IMR-90 (cell line): Measurements from ENCODE around the gene TPH1. TPM values are rescaled to one million over a fixed set of nuclear protein-coding genes. Genes with fewer than 3 reads are reported as not detected.

ENCODE experiments used
- ATAC-seq: fragments of 200-7000 bp; cut with Tn5 transposase; 2 replicates; pipeline ENCODE4 v1.9.1; 2020; ENCODE audit warnings: low read depth, mild to moderate bottlenecking, moderate library complexity
- BruUV-seq: library from RNA; stranded (reverse); fragments of 400-500 nt; replicated peaks from 2 replicates; lab custom pipeline; 2021; lab: Mats Ljungman, UMichigan
- CTCF ChIA-PET: fragments of 300-600 bp; formaldehyde crosslinking; extraction: SDS; loops from one replicate; lab custom pipeline; 2021; ENCODE audit warnings: antibody characterized with exemption; lab: Yijun Ruan, JAX
- POLR2A ChIA-PET: fragments of 300-600 bp; sonication (Branson Sonifier 250); formaldehyde crosslinking; loops from one replicate; lab custom pipeline; 2022; ENCODE audit warnings: antibody characterized with exemption; ENCODE audit not compliant: unreplicated experiment; lab: Charles Lee
- DNase-seq: peaks from one replicate; pipeline ENCODE4 v3.0.0; 2013
- H2AFZ ChIP-seq: replicated peaks from 2 replicates; pipeline ENCODE3; 2013; ENCODE audit warnings: low read length, mild to moderate bottlenecking; ENCODE audit not compliant: poor library complexity
- H2AK5ac ChIP-seq: 2 replicates; pipeline ENCODE4 v1.6.1; 2013; ENCODE audit warnings: low read depth, low read length, inconsistent platforms
- H2AK9ac ChIP-seq: replicated peaks from 2 replicates; pipeline ENCODE3; 2013; ENCODE audit warnings: mild to moderate bottlenecking, low read depth, low read length, moderate library complexity; ENCODE audit not compliant: poor library complexity
- H2BK120ac ChIP-seq: 2 replicates; pipeline ENCODE4 v1.6.1; 2013; ENCODE audit warnings: low read depth, low read length, inconsistent platforms
- H2BK15ac ChIP-seq: 3 replicates; pipeline ENCODE4 v1.6.1; 2013; ENCODE audit warnings: low read depth, low read length, inconsistent platforms
- H2BK20ac ChIP-seq: 2 replicates; pipeline ENCODE4 v1.6.1; 2013; ENCODE audit warnings: low read depth, mild to moderate bottlenecking, inconsistent platforms, low read length, moderate library complexity
- H2BK5ac ChIP-seq: 2 replicates; pipeline ENCODE4 v1.6.1; 2013; ENCODE audit warnings: mild to moderate bottlenecking, low read depth, low read length, inconsistent platforms; ENCODE audit not compliant: poor library complexity, severe bottlenecking
- H3K14ac ChIP-seq: replicated peaks from 2 replicates; pipeline ENCODE4 v1.6.1; 2013; ENCODE audit warnings: low read depth, low read length, inconsistent platforms
- H3K18ac ChIP-seq: 2 replicates; pipeline ENCODE4 v1.6.1; 2013; ENCODE audit warnings: low read depth, low read length, control low read depth
- H3K23ac ChIP-seq: 2 replicates; pipeline ENCODE4 v1.6.1; 2013; ENCODE audit warnings: low read depth, low read length, inconsistent platforms
- H3K27ac ChIP-seq: 2 replicates; pipeline ENCODE4 v1.5.1; 2013; ENCODE audit warnings: mild to moderate bottlenecking, control low read depth, low read length; ENCODE audit not compliant: insufficient read depth
- H3K27me3 ChIP-seq: 2 replicates; pipeline ENCODE4 v1.6.1; 2013; ENCODE audit warnings: low read length; ENCODE audit not compliant: control insufficient read depth, insufficient read depth
- H3K36me3 ChIP-seq: 2 replicates; pipeline ENCODE4 v1.6.1; 2013; ENCODE audit warnings: low read length, mixed read lengths; ENCODE audit not compliant: control insufficient read depth, insufficient read depth
- H3K4ac ChIP-seq: 2 replicates; pipeline ENCODE4 v1.6.1; 2013; ENCODE audit warnings: low read depth, low read length, inconsistent platforms
- H3K4me1 ChIP-seq: 2 replicates; pipeline ENCODE4 v1.6.1; 2013; ENCODE audit warnings: low read length, mixed read lengths; ENCODE audit not compliant: control insufficient read depth, insufficient read depth
- H3K4me2 ChIP-seq: 2 replicates; pipeline ENCODE4 v1.6.1; 2013; ENCODE audit warnings: low read depth, mild to moderate bottlenecking, control low read depth, low read length, moderate library complexity
- H3K4me3 ChIP-seq: 2 replicates; pipeline ENCODE4 v1.5.1; 2013; ENCODE audit warnings: low read depth, mild to moderate bottlenecking, control low read depth, low read length, moderate library complexity; ENCODE audit not compliant: insufficient read depth
- H3K56ac ChIP-seq: 2 replicates; pipeline ENCODE4 v1.6.1; 2013; ENCODE audit warnings: low read length, inconsistent platforms; ENCODE audit not compliant: insufficient read depth; ENCODE audit errors: extremely low read depth
- H3K79me1 ChIP-seq, 2 experiments: 2 replicates each; pipeline ENCODE4 v1.6.1; 2013; ENCODE audit warnings: low read length in 2 of 2, inconsistent platforms in 1 of 2, low read depth in 1 of 2
- H3K9ac ChIP-seq: 2 replicates; pipeline ENCODE4 v1.6.1; 2013; ENCODE audit warnings: low read depth, low read length, control low read depth
- H3K9me1 ChIP-seq: 2 replicates; pipeline ENCODE4 v1.6.1; 2013; ENCODE audit warnings: low read length, inconsistent platforms; ENCODE audit not compliant: insufficient read depth
- H3K9me3 ChIP-seq: 2 replicates; pipeline ENCODE4 v1.6.1; 2013; ENCODE audit warnings: low read length; ENCODE audit not compliant: control insufficient read depth, insufficient read depth
- H4K20me1 ChIP-seq: 2 replicates; pipeline ENCODE4 v1.6.1; 2013; ENCODE audit warnings: low read length, inconsistent platforms; ENCODE audit not compliant: insufficient read depth
- H4K5ac ChIP-seq: 2 replicates; pipeline ENCODE4 v1.6.1; 2013; ENCODE audit warnings: mild to moderate bottlenecking, low read depth, low read length, control low read depth
- H4K8ac ChIP-seq, 2 experiments: 2 replicates each; pipeline ENCODE4 v1.6.1; 2013; ENCODE audit warnings: low read depth in 2 of 2, low read length in 2 of 2, control low read depth in 1 of 2, inconsistent platforms in 1 of 2
- H4K91ac ChIP-seq: 2 replicates; pipeline ENCODE4 v1.6.1; 2013; ENCODE audit warnings: low read depth, low read length, inconsistent platforms; ENCODE audit not compliant: insufficient read depth
- MAFK ChIP-seq: IDR thresholded peaks from 2 replicates; pipeline ENCODE4 v1.6.1; 2012; ENCODE audit warnings: low read depth, low read length, improper control_type of control experiment
- WGBS, 2 experiments: methylation state at CpG; one replicate each; pipeline versions ENCODE4 v1.1.5 to v1.1.7; 2013; ENCODE audit warnings: missing lambda C conversion rate in 2 of 2; ENCODE audit not compliant: insufficient read length in 1 of 2; ENCODE audit errors: extremely low coverage in 2 of 2; 5-methylcytosine and 5-hydroxymethylcytosine counted together
- dilution Hi-C: fragments of 300-500 bp; cut with HindIII; formaldehyde crosslinking; loops from one replicate; pipeline ENCODE4 v1.14.3; 2018; ENCODE audit warnings: low sequenced_read_pairs; ENCODE audit not compliant: unreplicated experiment
- in situ Hi-C: fragments of 300-500 bp; cut with MboI; formaldehyde crosslinking; loops from 3 replicates; pipeline ENCODE4 v1.14.3; 2019; ENCODE audit warnings: low sequenced_read_pairs, inconsistent platforms, mixed read lengths
- intact Hi-C: fragments of 100-400 bp; cut with micrococcal nuclease; formaldehyde crosslinking; loops from 2 replicates; pipeline ENCODE4 v1.10.0; 2022
- polyA plus RNA-seq, 3 experiments: library from polyadenylated mRNA; depleted of rRNA; stranded (reverse); fragments of >200 nt; gene quantifications; 2 replicates each; pipeline ENCODE4 v1.2.3, GENCODE V29; 2012; ENCODE audit warnings: low replicate concordance in 1 of 3
- total RNA-seq: library from RNA; depleted of rRNA; stranded (reverse); fragments of >200 nt; gene quantifications from 2 replicates; pipeline ENCODE4 v1.2.3, GENCODE V29; 2012

TPH1 gene
- total and polyA plus RNA-seq, 2 of the 4 experiments (the other 2 are of a cell fraction), result under 0.01 to 0.07 TPM

DNA sequence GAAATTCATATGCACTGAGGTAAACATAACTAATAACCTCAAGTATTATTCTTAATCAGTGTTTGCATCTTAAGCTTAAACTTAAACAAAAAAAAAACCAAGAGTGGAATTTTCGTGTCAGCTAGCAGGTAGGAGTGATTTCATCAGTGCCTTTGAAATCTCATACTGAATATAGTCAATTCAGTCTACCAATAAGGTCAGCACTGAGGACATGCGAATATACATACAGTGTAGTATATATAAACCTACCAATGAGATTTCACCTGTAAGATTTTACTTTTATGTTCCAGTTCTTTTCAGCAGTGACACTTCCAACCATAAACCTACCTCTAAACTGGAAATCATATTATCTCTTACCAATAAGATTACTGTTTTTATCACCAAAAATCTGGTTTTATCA, 32.8 kb upstream of the TPH1 start:
- no peak overlapping the region for H2AK5ac ChIP-seq
- H2BK5ac ChIP-seq, result no peak overlapping the region
- H3K27me3 ChIP-seq, result no peaks in the 10 kb centered on the region
- H2BK120ac ChIP-seq, result no peak overlapping the region
- no peak overlapping the region for H3K56ac ChIP-seq
- no peak overlapping the region for H3K4me3 ChIP-seq
- H2BK20ac ChIP-seq, result no peak overlapping the region
- BruUV-seq, result no TSS peak
- H2AFZ ChIP-seq, result no peak overlapping the region
- DNase-seq (no peak), ATAC-seq (no peak)
- no peak overlapping the region for H3K27ac ChIP-seq
- WGBS, 2 experiments, result no CpG with 5 or more reads among the region's 2 CpGs
- peaks cover 10% of the 10 kb centered on the region for H3K9me1 ChIP-seq
- ChIA-PET CTCF (interaction anchor here (0.8 kb wide), 1 partner anchor 11 kb away, joined by 4 read pairs; no protein-coding TSS in a partner anchor), POLR2A (no interaction called here)
- no peak overlapping the region for H3K14ac ChIP-seq
- in situ Hi-C loops (no loop called here), dilution Hi-C loops (no loop called here), intact Hi-C loops (no loop called here)
- peaks cover 4% of the 10 kb centered on the region; the same call in 1 of the 2 replicates for H3K4me1 ChIP-seq
- no peak overlapping the region for H2BK15ac ChIP-seq
- H3K9ac ChIP-seq, result no peak overlapping the region
- no peak for TF ChIP-seq MAFK
- no peak overlapping the region for H4K5ac ChIP-seq
- H3K4ac ChIP-seq, result no peak overlapping the region
- no peaks in the 10 kb centered on the region for H3K79me1 ChIP-seq
- peaks cover 6% of the 10 kb centered on the region for H3K36me3 ChIP-seq
- no peaks in the 10 kb centered on the region for H4K20me1 ChIP-seq
- H3K18ac ChIP-seq, result no peak overlapping the region
- no peaks in the 10 kb centered on the region for H3K9me3 ChIP-seq
- H2AK9ac ChIP-seq, result no peak overlapping the region
- H4K8ac ChIP-seq, result no peak overlapping the region
- H3K23ac ChIP-seq, result no peak overlapping the region
- H4K91ac ChIP-seq, result no peak overlapping the region
- no peak overlapping the region for H3K4me2 ChIP-seq
